Stimulated activated CD4-positive, alpha-beta T cell treated with anti-CD3 and anti-CD28 coated beads, Interleukin-4, amount 100 ng/mL, for 24 hours (primary cell): ENCODE results near the gene CLRN1.
"Not testable (repeated sequence)": the region's sequence is repeated elsewhere in the genome, so short reads cannot be mapped to it uniquely, and the experiment has no call there.

Source experiments
- DNase-seq: peaks from one replicate; pipeline ENCODE4 v3.0.0-alpha.2; 2020

The CLRN1 gene

DNA sequence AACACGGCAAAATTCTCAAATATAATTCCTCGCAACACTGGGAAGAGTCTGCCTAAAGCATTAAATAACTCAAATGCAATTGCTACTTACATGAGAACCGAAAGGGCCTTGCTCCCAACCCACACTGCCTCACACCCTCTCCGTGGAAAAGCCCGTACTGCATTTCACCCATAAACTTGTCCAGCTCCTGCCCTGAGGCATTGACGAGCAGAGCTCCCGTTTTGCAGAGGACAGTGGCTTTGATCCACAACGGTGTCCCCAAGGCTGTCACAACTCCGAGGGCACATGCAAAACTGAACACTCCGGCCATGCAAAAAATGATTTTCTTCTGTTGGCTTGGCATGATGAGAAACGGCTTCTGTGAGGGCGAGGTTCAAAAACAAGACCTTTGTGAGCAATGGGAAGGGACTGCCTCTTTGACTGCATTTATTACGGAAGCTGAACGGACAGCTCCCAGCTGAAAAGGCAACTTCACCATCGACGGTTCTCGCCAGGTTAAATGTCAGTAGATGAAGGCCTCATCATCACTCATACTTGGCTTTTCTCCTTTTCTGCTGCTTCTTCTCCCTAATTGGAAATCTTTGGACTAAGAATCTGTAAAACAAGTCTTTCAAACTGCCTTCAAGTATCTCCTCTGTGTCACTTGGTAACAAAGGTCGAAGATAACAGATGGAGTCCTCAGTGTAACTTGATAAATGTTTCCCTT, at the start of gene CLRN1:
CLRN1 (minus strand) TSS at position 362 of the 706 bp plus-strand sequence; CDS start at position 343, 19 bp downstream.
- no peak for DNase-seq

DNA sequence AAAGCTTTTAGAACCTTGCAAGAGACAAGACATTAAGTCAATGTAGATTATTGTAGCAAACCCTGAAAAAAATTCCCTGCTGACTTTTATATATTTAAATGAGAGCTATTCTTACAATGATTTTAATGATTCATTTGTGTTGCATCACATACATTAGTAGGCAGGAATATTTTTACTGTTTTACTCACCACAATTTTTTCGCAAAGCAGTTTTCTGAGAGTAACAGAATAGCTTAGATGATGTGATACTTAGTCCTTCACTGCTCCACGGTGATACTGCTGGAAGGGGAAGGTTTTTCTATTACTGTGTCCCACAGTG, 43.9 kb upstream of the CLRN1 start:
- DNase-seq = no peak

DNA sequence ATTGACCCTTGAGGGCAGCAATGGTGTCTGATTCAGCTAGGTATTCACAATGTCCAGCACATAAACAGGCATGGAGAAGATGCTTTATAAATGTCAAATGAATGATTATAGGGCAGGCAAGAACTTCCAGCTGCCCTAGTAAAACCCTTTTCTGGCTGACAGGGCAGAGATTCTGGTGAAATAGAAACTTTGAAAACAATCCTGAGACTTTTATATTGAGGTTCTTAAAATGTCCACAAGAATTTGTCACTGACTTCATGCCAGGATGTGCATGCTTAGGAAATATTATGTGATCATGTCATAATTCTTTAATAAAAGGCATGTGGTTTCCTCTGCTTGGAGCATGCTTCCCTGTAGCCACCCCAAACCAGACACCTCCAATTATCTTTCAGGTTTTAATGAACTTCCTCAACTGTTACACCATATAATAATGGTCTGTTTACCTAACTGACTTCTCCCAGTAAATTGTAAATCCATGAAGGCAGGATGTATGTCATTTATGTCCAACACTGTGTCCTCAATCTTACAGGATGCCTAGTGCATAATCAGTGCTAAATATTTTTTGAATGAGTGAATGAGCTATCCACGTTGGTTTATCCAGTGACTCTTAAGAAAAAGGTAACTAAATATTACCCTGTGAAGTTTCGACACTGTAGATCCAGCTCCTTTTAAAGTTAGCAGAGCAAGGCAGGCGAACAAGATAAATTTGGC, 43.4 kb upstream of the CLRN1 start:
- DNase-seq = no peak

DNA sequence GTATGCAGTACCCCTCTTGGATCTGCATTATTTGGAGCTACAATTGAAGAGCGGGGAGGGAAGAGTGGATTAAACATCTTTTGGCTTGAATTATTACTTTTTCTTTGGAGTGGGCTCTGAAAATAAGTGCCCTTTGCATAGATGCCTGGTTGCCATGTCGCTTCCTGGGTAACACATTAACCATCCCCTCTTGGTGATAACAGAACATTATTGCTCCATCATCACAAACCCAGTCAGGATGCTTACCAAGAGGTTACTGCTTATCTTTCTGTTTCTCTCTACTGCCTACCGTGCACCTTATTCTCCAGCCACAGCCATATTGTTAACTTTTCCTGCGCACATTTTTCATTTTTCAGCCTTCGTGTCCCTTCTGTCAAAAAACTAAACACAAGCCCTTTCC, 42.7 kb upstream of the CLRN1 start:
- DNase-seq = no peak

DNA sequence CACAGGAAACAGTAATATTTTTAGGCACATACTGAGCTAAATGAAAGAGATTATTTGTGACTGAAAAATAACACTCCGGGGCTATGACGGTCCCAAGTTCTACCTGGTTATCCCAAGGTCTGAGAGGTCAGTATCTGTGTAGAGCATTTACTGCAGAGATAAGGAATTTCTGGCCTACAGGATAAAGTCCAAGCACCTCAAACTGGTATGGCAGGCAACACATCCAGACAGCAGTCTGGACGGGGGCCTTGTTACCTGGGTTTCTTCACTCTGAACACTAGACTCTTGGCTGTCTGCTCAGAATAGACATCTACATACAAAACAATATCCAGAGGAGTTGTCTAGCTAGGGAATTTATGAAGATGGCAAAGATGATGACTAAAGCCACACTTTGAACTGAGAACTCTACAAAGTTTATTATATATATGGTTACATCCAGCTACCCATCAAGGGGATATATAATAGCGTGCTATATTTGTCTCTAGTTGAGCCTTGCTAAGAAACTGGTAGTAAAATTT, 42.0 kb upstream of the CLRN1 start:
- DNase-seq = no peak

GRCh38 chr3:151012753-151013152, 40.2 kb upstream of the CLRN1 start:
- DNase-seq = no peak

- no peak for DNase-seq
Measured at GRCh38 chr3:151011427-151011826, 38.9 kb upstream of the CLRN1 start.

DNA sequence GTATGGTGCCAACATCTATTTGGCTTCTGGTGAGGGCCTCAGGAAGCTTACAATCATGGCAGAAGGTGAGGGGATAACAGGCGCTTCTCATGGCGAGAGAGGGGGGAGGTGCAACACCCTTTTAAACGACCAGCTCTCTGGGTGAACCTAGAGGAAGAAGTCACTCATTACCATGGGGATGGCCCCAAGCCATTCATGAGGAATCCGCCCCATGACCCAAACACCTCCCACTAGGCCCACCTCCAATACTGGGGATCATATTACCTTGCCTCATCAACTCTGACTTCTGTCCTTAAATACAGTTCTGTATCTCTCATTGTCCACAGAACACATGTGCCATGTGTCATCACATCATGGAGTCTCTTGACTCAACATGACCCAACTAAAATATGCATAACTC, 37.5 kb upstream of the CLRN1 start:
- no peak for DNase-seq

- no peak for DNase-seq
Measured at GRCh38 chr3:151009430-151009829, 36.9 kb upstream of the CLRN1 start.

- no peak for DNase-seq
Measured at GRCh38 chr3:151008699-151009098, 36.2 kb upstream of the CLRN1 start.

- DNase-seq = no peak
Measured at GRCh38 chr3:151003768-151004134, 31.2 kb upstream of the CLRN1 start.

DNA sequence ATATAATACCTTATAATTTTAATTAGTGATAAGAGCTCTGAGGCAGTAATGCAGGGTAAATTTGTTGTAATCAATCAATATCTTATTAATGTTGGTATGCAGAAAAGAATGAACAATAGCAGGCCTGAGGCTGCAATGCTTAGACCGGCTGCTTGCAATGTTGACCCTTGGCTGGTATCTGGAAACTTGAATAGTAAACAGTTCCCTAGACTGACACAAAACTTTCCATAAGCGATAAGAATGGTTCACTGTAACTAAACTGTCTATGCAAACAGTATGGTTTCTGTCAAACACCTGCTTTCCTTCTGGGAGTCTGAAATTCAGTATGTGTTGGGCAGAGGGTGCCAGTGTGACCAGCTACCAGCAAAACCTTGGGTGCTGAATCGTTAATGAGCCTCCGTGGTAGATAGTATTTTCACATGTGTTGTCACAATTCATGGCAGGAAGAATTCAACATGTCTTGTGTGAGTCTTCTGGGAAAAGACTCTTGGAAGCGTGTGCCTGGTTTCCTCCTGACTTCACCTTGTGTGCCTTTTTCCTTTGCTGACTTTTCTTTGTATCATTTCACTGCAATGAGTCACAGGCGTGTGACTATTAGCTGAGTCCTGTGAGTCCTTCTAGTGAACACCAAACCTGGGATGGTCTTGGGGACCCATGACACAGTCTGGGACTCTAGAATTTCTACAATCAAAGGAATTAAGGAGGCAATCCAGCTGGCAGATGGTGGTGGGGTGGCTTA, 30.7 kb upstream of the CLRN1 start:
- no peak for DNase-seq

DNA sequence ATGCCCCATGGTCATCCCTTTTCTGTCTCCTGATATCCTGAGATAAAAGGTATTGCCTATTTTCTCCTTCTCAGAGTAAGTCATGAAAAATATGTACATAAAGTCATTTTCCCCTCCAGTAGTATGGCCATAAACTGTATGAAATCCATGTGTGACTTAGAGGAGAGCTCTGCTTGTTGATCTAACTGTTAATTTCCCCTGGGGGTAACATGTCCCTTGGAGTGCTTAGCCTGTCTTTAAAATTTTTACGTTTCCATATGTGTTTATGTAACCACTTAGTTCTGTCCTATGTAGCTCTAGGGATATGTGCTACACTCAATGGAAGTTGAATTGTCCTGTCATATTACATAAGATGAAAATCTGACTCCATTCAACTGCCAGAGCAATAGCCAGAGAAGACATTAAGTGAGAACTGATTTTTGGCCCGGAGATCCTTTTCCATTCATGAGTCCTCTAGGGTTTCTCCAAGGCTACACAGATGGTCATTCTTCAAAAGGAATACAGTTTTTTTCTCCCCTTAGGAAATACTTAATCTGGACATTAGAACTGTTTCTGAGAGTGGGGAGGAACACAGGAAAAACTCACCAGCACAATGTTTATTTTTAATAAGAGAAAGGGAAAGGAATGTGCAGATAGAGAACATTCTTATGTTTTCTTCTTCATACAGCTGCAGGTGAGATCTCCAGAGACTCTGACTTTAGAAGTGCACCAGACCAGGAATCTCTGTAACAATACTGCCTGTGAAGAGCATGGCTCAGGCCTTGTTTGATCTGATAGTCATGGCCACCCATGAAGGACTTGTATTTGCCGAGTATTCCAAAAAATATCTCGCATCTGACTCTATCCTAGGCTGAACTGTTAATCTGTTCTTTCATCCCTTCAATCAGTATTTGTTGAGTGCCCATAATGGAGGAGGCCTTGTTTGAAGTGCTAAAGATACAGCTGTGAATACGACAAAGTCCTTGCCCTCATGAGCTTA, 29.8 kb upstream of the CLRN1 start:
- no peak for DNase-seq

GRCh38 chr3:150998996-150999395, 26.5 kb upstream of the CLRN1 start:
- no peak for DNase-seq

GRCh38 chr3:150996731-150997130, 24.2 kb upstream of the CLRN1 start:
- no peak for DNase-seq

DNA sequence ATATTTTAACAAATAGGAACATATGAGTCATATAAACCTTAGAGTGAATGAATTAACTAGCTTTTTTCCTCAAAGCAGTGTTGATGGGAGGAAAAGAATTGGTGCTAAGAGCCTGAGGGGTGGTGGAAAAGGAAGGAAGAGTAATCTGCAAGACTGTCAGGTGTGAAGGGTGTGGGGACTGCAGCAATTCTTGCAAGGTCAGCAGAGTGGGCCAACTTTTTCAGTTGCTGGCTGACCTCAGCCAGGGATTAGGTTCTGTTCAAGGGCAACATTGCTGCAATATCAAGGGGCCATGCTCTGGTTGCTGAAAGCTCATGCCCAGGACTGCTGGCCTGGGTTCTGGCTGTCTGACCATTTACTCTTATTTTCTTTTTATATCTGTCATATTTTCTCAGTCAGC, 23.0 kb upstream of the CLRN1 start:
- DNase-seq = no peak

DNA sequence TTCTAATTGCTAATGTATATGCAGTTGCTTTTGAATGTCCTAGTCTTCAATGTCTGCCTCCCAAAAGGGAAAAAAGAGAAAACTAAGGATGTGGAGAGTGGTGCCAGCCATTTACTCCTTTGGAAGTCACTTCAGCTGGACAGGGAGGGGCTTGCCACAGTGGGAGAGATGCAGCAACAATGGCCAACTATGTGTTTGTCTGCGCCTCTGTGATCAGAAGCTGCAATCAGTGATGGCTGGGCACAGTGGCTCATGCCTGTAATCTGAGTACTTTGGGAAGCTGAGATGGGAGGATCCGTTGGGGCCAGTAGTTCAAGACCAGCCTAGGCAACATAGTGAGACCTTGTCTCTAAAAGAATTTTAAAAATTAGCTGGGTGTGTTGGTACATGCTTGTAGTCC, 16.7 kb upstream of the CLRN1 start:
- no peak for DNase-seq

- not testable (repeated sequence) for DNase-seq
Measured at GRCh38 chr3:150988395-150988794, 15.9 kb upstream of the CLRN1 start.

DNA sequence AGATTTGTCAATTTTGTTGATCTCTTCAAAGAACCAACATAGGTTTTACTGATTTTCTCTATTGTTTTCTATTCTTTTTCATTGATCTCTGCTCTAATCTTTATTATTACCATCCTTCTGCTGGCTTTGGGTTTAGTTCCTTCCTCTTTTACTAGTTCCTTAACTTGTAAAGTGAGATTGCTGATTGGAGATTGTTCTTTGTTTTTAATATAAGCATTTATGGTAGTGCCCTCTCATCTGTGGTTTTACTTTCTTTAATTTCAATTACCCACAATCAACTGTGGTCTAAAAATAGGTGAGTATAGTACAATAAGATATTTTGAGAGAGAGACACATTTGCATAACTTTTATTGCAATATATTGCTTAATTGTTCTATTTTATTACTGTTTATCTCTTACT, 13.2 kb upstream of the CLRN1 start:
- DNase-seq = no peak

- DNase-seq = no peak
Measured at GRCh38 chr3:150984066-150984465, 11.5 kb upstream of the CLRN1 start.

DNA sequence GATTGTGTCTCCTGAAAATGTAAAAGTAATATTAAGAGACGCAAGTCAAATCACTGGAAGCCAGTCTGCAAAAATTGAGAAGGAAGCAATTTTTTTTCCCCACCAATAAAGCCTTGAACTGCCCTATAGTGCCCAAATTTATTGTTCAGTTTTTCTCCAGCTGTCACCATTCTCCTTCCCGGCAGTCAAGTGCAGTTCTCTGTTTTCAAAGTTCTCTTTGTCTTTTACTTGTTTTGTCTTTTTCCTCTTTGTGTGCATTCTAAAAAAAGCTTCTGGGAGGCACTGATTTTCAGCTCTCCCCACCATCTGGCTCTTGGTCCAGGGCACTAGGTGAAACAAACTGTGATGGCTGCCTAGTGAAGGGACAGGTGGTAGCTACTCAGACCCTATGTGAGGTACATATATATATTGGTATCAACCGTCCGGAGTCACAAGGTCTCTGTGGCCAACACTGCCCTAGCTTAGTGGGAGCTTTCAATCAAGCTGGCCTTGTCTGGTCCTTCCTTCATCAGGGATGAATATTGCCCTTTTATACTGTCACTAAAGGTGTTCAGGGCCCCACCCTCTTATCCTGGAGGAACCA, 6.1 kb upstream of the CLRN1 start:
- DNase-seq = no peak

DNA sequence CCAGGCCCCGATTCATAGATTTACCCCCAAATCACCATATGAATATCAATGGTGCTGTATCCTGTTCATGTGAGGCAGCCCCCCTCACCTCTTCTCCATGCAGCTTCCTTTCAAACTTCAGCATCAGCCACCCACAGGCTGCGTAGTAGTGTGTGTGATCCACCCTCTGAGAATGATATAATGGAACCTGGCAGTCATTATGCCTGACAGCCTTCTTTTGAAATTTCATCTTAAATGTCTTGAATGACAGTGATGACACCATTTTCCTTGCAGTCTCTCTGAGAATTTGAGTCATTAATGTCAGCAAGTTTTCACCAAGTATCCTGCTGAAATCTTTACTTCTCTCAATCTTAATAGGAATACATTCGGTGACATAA, 3.5 kb upstream of the CLRN1 start:
- no peak for DNase-seq
